HuH-7.5 (cell line): ENCODE data around the gene ANXA2.
A peak's percentile ranks its signal among the peaks of the same experiment; 100 is the strongest.
"Not testable (repeated sequence)": the region's sequence is repeated elsewhere in the genome, so short reads cannot be mapped to it uniquely, and the experiment has no call there.

Experiments
- DNase-seq: peaks from one replicate; pipeline ENCODE4 v3.0.0; 2011; ENCODE audit warnings: low spot score

ANXA2 gene

GRCh38 chr15:60410350-60410749 is 12.6 kb upstream of the ANXA2 start:
- DNase-seq, result not testable (repeated sequence)

GRCh38 chr15:60408463-60408981 is 10.7 kb upstream of the ANXA2 start:
- DNase-seq, result no peak

- no peak for DNase-seq
These were observed 9.6 kb upstream of the ANXA2 start for GRCh38 chr15:60407415-60407805.

- no peak for DNase-seq
These were observed 9.0 kb upstream of the ANXA2 start for GRCh38 chr15:60406513-60407414.

GRCh38 chr15:60405399-60405798 is 7.6 kb upstream of the ANXA2 start:
- DNase-seq, result no peak

GRCh38 chr15:60404351-60404750 is 6.6 kb upstream of the ANXA2 start:
- DNase-seq, result not testable (repeated sequence)

GRCh38 chr15:60400944-60401343 is 3.2 kb upstream of the ANXA2 start:
- no peak for DNase-seq

GRCh38 chr15:60399931-60400330 is 2.1 kb upstream of the ANXA2 start:
- no peak for DNase-seq

- DNase-seq, result no peak
These were observed 1.6 kb upstream of the ANXA2 start for GRCh38 chr15:60399246-60399915.

- DNase-seq, result no peak
These were observed 621 bp downstream of the ANXA2 start for GRCh38 chr15:60396958-60397771.

GRCh38 chr15:60396560-60396957 is 1.2 kb downstream of the ANXA2 start:
- DNase-seq, result no peak

GRCh38 chr15:60396100-60396499 is 1.7 kb downstream of the ANXA2 start:
- no peak for DNase-seq

- DNase-seq, result no peak
These were observed 2.3 kb downstream of the ANXA2 start for GRCh38 chr15:60395276-60396011.

GRCh38 chr15:60394689-60395097 is 3.1 kb downstream of the ANXA2 start:
- no peak for DNase-seq

- DNase-seq, result peak; percentile 77
These were observed 4.6 kb downstream of the ANXA2 start for GRCh38 chr15:60392986-60393790.

GRCh38 chr15:60392601-60392985 is 5.2 kb downstream of the ANXA2 start:
- no peak for DNase-seq

- DNase-seq, result no peak
These were observed 6.0 kb downstream of the ANXA2 start for GRCh38 chr15:60391722-60392315.

GRCh38 chr15:60390871-60391501 is 6.8 kb downstream of the ANXA2 start:
- no peak for DNase-seq

GRCh38 chr15:60390231-60390630 is 7.6 kb downstream of the ANXA2 start:
- DNase-seq, result no peak
